GM10248 (cell line): ENCODE measurements around the gene SRRM2.

Experiments used
- CTCF ChIA-PET: fragments of 300-600 bp; sonication (Branson Sonifier 250); formaldehyde crosslinking; extraction: SDS; loops from one replicate; lab custom pipeline; 2021; ENCODE audit warnings: antibody characterized with exemption; lab: Yijun Ruan, JAX
- POLR2A ChIA-PET: fragments of 350-650 bp; sonication (Branson Sonifier 250); formaldehyde crosslinking; extraction: SDS; loops from one replicate; lab custom pipeline; 2020; ENCODE audit warnings: antibody characterized with exemption; lab: Yijun Ruan, JAX
- DNase-seq: peaks from one replicate; pipeline ENCODE4 v3.0.0; 2012; ENCODE audit errors: extremely low spot score
- CTCF ChIP-seq: IDR thresholded peaks from 2 replicates; pipeline ENCODE4 v1.5.1; 2012; ENCODE audit warnings: mild to moderate bottlenecking, low read depth; ENCODE audit errors: extremely low read depth, missing control alignments, control extremely low read depth

The SRRM2 gene

GRCh38 chr16:2737895-2738418 lies 14.5 kb upstream of the SRRM2 start:
- ChIA-PET CTCF (no interaction called here), POLR2A (no interaction called here)
- no peak for TF ChIP-seq CTCF
- DNase-seq: no peak

GRCh38 chr16:2738615-2739014 lies 13.8 kb upstream of the SRRM2 start:
- no peak for TF ChIP-seq CTCF
- DNase-seq: no peak
- CTCF ChIA-PET: interaction anchor here (0.9 to 1.0 kb wide), 2 partner anchors 47 to 237 kb away, joined by 3 read pairs; no protein-coding TSS in a partner anchor
- POLR2A ChIA-PET: no interaction called here

- ChIA-PET POLR2A (interaction anchor here (0.8 to 0.9 kb wide), 2 partner anchors 12 to 17 kb away, joined by 3 read pairs; no protein-coding TSS in a partner anchor), CTCF (interaction anchor here (0.9 to 1.2 kb wide), 2 partner anchors 129 to 239 kb away, joined by 3 to 4 read pairs; no protein-coding TSS in a partner anchor)
- TF ChIP-seq CTCF: no peak
- no peak for DNase-seq
Measured at GRCh38 chr16:2739625-2740430, 12.6 kb upstream of the SRRM2 start.

- TF ChIP-seq CTCF: no peak
- DNase-seq: no peak
- CTCF ChIA-PET: interaction anchor here (1.0 to 1.2 kb wide), 2 partner anchors 22 to 128 kb away, joined by 3 to 4 read pairs; no protein-coding TSS in a partner anchor
- POLR2A ChIA-PET: interaction anchor here (0.8 to 1.4 kb wide), 3 partner anchors 11 to 16 kb away, joined by 3 to 4 read pairs (median 3); partner anchors contain the start of gene SRRM2
Measured at GRCh38 chr16:2740476-2740875, 12.0 kb upstream of the SRRM2 start.

GRCh38 chr16:2741168-2741567 lies 11.3 kb upstream of the SRRM2 start:
- ChIA-PET CTCF (interaction anchor here (1.0 to 1.2 kb wide), 3 partner anchors 9 to 127 kb away, joined by 3 to 4 read pairs (median 3); no protein-coding TSS in a partner anchor), POLR2A (interaction anchor here (0.8 to 1.4 kb wide), 4 partner anchors 11 to 28 kb away, joined by 3 to 4 read pairs (median 3); partner anchors contain the start of gene SRRM2)
- no peak for TF ChIP-seq CTCF
- no peak for DNase-seq

- no peak for TF ChIP-seq CTCF
- POLR2A ChIA-PET: interaction anchor here (0.6 to 1.1 kb wide), 3 partner anchors 26 to 286 kb away, joined by 3 read pairs; no protein-coding TSS in a partner anchor
- CTCF ChIA-PET: no interaction called here
- no peak for DNase-seq
Measured at GRCh38 chr16:2742323-2743006, 10.0 kb upstream of the SRRM2 start.
